Endothelial cell of umbilical vein (primary cell): ENCODE results near the gene PDSS2. TPM values are rescaled to one million over a fixed set of nuclear protein-coding genes. Genes with fewer than 3 reads are reported as not detected.

Experiments
- BruUV-seq: library from RNA; stranded (reverse); fragments of 400-500 nt; replicated peaks from 2 replicates; lab custom pipeline; 2021; lab: Mats Ljungman, UMichigan
- CTCF ChIA-PET: fragments of 300-600, 350-600 bp; sonication (Branson Sonifier 250); formaldehyde crosslinking; loops from one replicate; lab custom pipeline; 2021; ENCODE audit warnings: antibody characterized with exemption, inconsistent platforms; lab: Charles Lee
- POLR2A ChIA-PET: fragments of 300-600, 350-600 bp; sonication (Branson Sonifier 250); formaldehyde crosslinking; loops from one replicate; lab custom pipeline; 2021; ENCODE audit warnings: antibody characterized with exemption, inconsistent platforms; lab: Charles Lee
- DNase-seq: peaks from one replicate; pipeline ENCODE4 v3.0.0-alpha.2; 2011; ENCODE audit warnings: low read depth, low spot score
- FAIRE-seq: peaks from 2 replicates; lab custom pipeline; 2011; peaks lifted over from hg19 to GRCh38; lab: Jason Lieb, UNC
- H2AFZ ChIP-seq: 2 replicates; pipeline ENCODE4 v1.6.0; 2012; ENCODE audit warnings: low read depth, low read length, control low read depth, inconsistent platforms
- H3K27ac ChIP-seq: 2 replicates; pipeline ENCODE4 v1.5.1; 2011; ENCODE audit warnings: low read depth, mild to moderate bottlenecking, control low read depth, low read length, moderate library complexity; ENCODE audit not compliant: insufficient read depth
- H3K27me3 ChIP-seq, 2 experiments: 2 replicates each; pipeline versions ENCODE4 v1.6.0 to v1.6.1; 2011; ENCODE audit warnings: low read length in 2 of 2, mixed read lengths in 1 of 2; ENCODE audit not compliant: control insufficient read depth in 2 of 2, insufficient read depth in 2 of 2
- H3K36me3 ChIP-seq, 2 experiments: 2 replicates in 1 of 2; 3 replicates in 1 of 2; pipeline ENCODE4 v1.5.1; 2011; ENCODE audit warnings: low read length in 2 of 2, mild to moderate bottlenecking in 1 of 2, moderate library complexity in 1 of 2; ENCODE audit not compliant: control insufficient read depth in 2 of 2, insufficient read depth in 2 of 2; ENCODE audit errors: extremely low read depth in 1 of 2
- H3K4me1 ChIP-seq: 3 replicates; pipeline ENCODE4 v1.5.1; 2011; ENCODE audit warnings: mild to moderate bottlenecking, low read length; ENCODE audit not compliant: control insufficient read depth, insufficient read depth; ENCODE audit errors: extremely low read depth
- H3K4me2 ChIP-seq: 2 replicates; pipeline ENCODE4 v1.6.1; 2011; ENCODE audit warnings: low read length, control low read depth, mixed read lengths; ENCODE audit not compliant: insufficient read depth
- H3K4me3 ChIP-seq, 3 experiments: fragments of 200-600 bp in 1 of 3; sonication (generic), shearing (Covaris generic) in 1 of 3; replicated peaks in 1 of 3; 2 replicates each; pipeline ENCODE4 v1.5.1; 2011 to 2016; ENCODE audit warnings: control low read depth in 3 of 3, low read length in 3 of 3, mild to moderate bottlenecking in 2 of 3, inconsistent platforms in 1 of 3, low read depth in 1 of 3, moderate library complexity in 1 of 3; ENCODE audit not compliant: insufficient read depth in 1 of 3
- H3K79me2 ChIP-seq: 2 replicates; pipeline ENCODE4 v1.6.0; 2012; ENCODE audit warnings: low read length, inconsistent platforms; ENCODE audit not compliant: control insufficient read depth, insufficient read depth
- H3K9ac ChIP-seq: replicated peaks from 2 replicates; pipeline ENCODE3; 2011; ENCODE audit warnings: low read length, control low read depth; ENCODE audit not compliant: insufficient read depth; ENCODE audit errors: extremely low read depth
- H3K9me1 ChIP-seq: replicated peaks from 3 replicates; pipeline ENCODE4 v1.6.0; 2011; ENCODE audit warnings: mild to moderate bottlenecking, low read length; ENCODE audit not compliant: control insufficient read depth, insufficient read depth; ENCODE audit errors: extremely low read depth
- H3K9me3 ChIP-seq: replicated peaks from 2 replicates; pipeline ENCODE4 v1.5.1; 2012; ENCODE audit warnings: low read length, inconsistent platforms; ENCODE audit not compliant: control insufficient read depth, insufficient read depth
- H4K20me1 ChIP-seq: replicated peaks from 2 replicates; pipeline ENCODE3; 2011; ENCODE audit warnings: mild to moderate bottlenecking, low read length; ENCODE audit not compliant: control insufficient read depth, insufficient read depth; ENCODE audit errors: extremely low read depth
- EZH2 ChIP-seq: IDR thresholded peaks from 2 replicates; pipeline ENCODE4 v1.6.1; 2012; ENCODE audit warnings: borderline replicate concordance, low read depth, mild to moderate bottlenecking, moderate library complexity, low read length, inconsistent platforms; ENCODE audit not compliant: severe bottlenecking
- FOS ChIP-seq: IDR thresholded peaks from 2 replicates; pipeline ENCODE4 v1.6.1; 2011; ENCODE audit warnings: mild to moderate bottlenecking, low read length, moderate library complexity, borderline replicate concordance; ENCODE audit not compliant: insufficient read depth
- GATA2 ChIP-seq: IDR thresholded peaks from 2 replicates; pipeline ENCODE4 v1.7.0; 2011; ENCODE audit warnings: low read depth, mild to moderate bottlenecking, moderate library complexity, mixed read lengths, low read length; ENCODE audit not compliant: insufficient read length, insufficient read depth
- JUN ChIP-seq: IDR thresholded peaks from 2 replicates; pipeline ENCODE4 v1.6.1; 2011; ENCODE audit warnings: borderline replicate concordance, low read depth; ENCODE audit not compliant: insufficient read length, insufficient read depth
- MYC ChIP-seq: IDR thresholded peaks from one replicate; pipeline ENCODE4 v1.6.1; 2011; ENCODE audit warnings: mild to moderate bottlenecking, low read depth, low read length
- POLR2A ChIP-seq: IDR thresholded peaks from 2 replicates; pipeline ENCODE4 v1.6.1; 2012; ENCODE audit warnings: low read depth, mild to moderate bottlenecking, control low read depth, low read length
- POLR2AphosphoS5 ChIP-seq: IDR thresholded peaks from 2 replicates; pipeline ENCODE4 v1.6.1; 2012; ENCODE audit warnings: low read depth, mild to moderate bottlenecking, control low read depth, low read length, moderate library complexity; ENCODE audit not compliant: insufficient read depth
- dilution Hi-C: fragments of 300-500 bp; cut with MboI; formaldehyde crosslinking; loops from one replicate; pipeline ENCODE4 v1.15.0; 2019; ENCODE audit warnings: low sequenced_read_pairs; ENCODE audit not compliant: extremely low pct_ligation_motif_present
- intact Hi-C: fragments of 100-400 bp; cut with micrococcal nuclease; formaldehyde crosslinking; loops from one replicate; pipeline ENCODE4 v1.10.0; 2022
- polyA plus RNA-seq, 4 experiments: library from polyadenylated mRNA; depleted of rRNA in 3 of 4; stranded (reverse) in 3 of 4; unstranded in 1 of 4; fragments of >200 nt; gene quantifications; 2 replicates each; pipeline versions ENCODE4 v1.2.1 to v1.2.3, GENCODE V29; 2011 to 2012; ENCODE audit warnings: missing spikeins in 1 of 4
- total RNA-seq: library from RNA; stranded (reverse); gene quantifications from 2 replicates; pipeline ENCODE4 v1.2.3, GENCODE V29; 2021
- TF ChIP-seq, protein P1 (sequence below), 2 donors: IDR thresholded peaks; 1 replicate in 1 of 2; 2 replicates in 1 of 2; pipeline ENCODE4 v1.5.1; 2011; ENCODE audit warnings: low read length in 2 of 2, mild to moderate bottlenecking in 2 of 2, moderate library complexity in 2 of 2, control low read depth in 1 of 2, inconsistent platforms in 1 of 2, low read depth in 1 of 2; ENCODE audit not compliant: insufficient read depth in 1 of 2; ENCODE audit errors: extremely low read depth in 1 of 2
- TF ChIP-seq, protein P2 (sequence below): IDR thresholded peaks from 2 replicates; pipeline ENCODE4 v1.6.1; 2011; ENCODE audit not compliant: insufficient read depth, insufficient read length

The PDSS2 gene
- total and polyA plus RNA-seq, 2 donors (not counting 3 experiments of a cell fraction or from before 2014, with no cell fraction given), result 7.6 to 9.3 TPM

DNA sequence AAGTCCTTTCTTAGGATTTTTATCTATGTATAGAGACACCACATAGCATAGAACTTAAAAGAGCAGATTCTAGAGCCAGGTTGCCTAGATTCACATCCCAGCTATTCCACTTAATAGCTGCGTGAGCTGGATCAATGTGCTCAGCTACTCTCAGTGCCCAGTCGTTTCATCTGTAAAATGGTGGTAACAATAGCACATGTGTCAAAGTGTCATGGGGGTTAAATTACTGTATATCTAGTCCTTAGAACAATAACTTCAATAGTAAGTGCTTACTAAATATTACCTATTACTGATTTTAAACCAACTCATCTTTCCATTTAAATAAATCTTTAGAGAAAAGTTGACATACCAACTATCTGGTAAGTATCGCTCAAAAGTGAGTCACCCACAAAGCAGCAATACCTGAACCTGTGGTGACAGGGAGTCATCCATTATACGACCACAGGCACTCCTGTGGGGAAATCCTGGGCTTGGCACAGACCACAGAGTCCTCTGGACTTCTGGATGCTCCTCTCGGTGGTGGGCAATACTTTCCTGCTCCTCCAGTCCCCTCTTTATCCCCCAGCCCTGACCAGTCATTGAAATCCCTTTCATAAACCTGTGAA is 154.8 kb downstream of the PDSS2 start:
- intact Hi-C loops (no loop called here), dilution Hi-C loops (no loop called here)
- ChIA-PET POLR2A (no interaction called here), CTCF (interaction anchor here (2.1 kb wide), 1 partner anchor 14 kb away, joined by 10 read pairs; no protein-coding TSS in a partner anchor)
- H3K9me1 ChIP-seq, result no peaks in the 10 kb centered on the region
- H3K4me1 ChIP-seq, result no peaks in the 10 kb centered on the region
- H4K20me1 ChIP-seq, result no peaks in the 10 kb centered on the region
- no peak overlapping the region for H3K4me2 ChIP-seq
- H3K9me3 ChIP-seq, result no peaks in the 10 kb centered on the region
- no peaks in the 10 kb centered on the region for H3K27me3 ChIP-seq
- TF ChIP-seq, protein P1, sequence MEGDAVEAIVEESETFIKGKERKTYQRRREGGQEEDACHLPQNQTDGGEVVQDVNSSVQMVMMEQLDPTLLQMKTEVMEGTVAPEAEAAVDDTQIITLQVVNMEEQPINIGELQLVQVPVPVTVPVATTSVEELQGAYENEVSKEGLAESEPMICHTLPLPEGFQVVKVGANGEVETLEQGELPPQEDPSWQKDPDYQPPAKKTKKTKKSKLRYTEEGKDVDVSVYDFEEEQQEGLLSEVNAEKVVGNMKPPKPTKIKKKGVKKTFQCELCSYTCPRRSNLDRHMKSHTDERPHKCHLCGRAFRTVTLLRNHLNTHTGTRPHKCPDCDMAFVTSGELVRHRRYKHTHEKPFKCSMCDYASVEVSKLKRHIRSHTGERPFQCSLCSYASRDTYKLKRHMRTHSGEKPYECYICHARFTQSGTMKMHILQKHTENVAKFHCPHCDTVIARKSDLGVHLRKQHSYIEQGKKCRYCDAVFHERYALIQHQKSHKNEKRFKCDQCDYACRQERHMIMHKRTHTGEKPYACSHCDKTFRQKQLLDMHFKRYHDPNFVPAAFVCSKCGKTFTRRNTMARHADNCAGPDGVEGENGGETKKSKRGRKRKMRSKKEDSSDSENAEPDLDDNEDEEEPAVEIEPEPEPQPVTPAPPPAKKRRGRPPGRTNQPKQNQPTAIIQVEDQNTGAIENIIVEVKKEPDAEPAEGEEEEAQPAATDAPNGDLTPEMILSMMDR (IDR thresholded peaks at IDR 0.05; ENCODE audit: extremely low read depth in 1 of 2, insufficient read depth in 1 of 2, low read depth in 1 of 2, low read length in 2 of 2), result no peak
- TF ChIP-seq POLR2AphosphoS5, result no peak
- no peak for TF ChIP-seq MYC
- TF ChIP-seq, protein P2, sequence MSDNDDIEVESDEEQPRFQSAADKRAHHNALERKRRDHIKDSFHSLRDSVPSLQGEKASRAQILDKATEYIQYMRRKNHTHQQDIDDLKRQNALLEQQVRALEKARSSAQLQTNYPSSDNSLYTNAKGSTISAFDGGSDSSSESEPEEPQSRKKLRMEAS, result no peak
- TF ChIP-seq POLR2A, result no peak
- TF ChIP-seq GATA2, result no peak
- TF ChIP-seq JUN, result no peak
- TF ChIP-seq EZH2, result no peak
- no peak for TF ChIP-seq FOS
- H3K9ac ChIP-seq, result no peak overlapping the region
- H3K27ac ChIP-seq, result no peak overlapping the region
- BruUV-seq, result no TSS peak
- no peaks in the 10 kb centered on the region for H3K79me2 ChIP-seq
- no peak for FAIRE-seq
- H3K4me3 ChIP-seq, result no peak overlapping the region
- no peaks in the 10 kb centered on the region for H3K36me3 ChIP-seq
- H2AFZ ChIP-seq, result no peak overlapping the region
- no peak for DNase-seq
